Measurements from ENCODE around the gene PCMT1. TPM values are rescaled to one million over a fixed set of nuclear protein-coding genes. Genes with fewer than 3 reads are reported as not detected.

The PCMT1 gene
- total and polyA plus RNA-seq, 2 of the 13 experiments (the other 11 are each of a cell fraction or from before 2014, with no cell fraction given) = 112 to 169 TPM

DNA sequence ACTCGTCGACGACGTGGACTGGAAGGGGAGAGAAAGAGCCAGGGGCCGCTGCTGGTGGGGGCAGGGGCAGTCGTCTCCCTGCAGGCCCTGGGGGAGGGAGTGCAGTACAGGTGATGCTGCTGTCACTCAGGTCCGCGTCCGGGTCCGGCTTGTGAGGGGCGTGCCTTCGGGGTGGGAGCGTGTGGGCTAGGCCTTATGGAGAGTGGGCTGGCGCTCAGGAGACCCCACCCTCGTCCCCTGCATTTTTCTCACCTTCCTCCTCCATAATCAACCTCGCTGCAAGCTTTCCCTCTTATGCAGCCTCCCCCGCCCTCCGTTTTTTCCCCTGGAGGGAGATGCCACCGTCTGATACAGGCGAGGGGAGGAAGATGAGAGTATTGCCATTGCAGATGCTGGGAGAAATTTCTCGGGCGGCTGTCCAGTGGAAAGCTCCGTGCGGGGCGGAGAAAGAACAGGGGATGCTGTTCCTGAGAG lies 632 bp downstream of the PCMT1 start (continued):
- TF ChIP-seq ELF3 (CRISPR knock-in tag; IDR thresholded peaks at IDR 0.05) = no peak
- TF ChIP-seq HCFC1 (IDR thresholded peaks at IDR 0.05; ENCODE audit: low read depth, low read length) = no peak
- TF ChIP-seq TBL1XR1 (IDR thresholded peaks at IDR 0.05; ENCODE audit: borderline replicate concordance, low read length, partially characterized antibody) = no peak
- no peak for TF ChIP-seq EZH2 (conservative IDR thresholded peaks at IDR 0.05; ENCODE audit: low read depth, low read length)
- TF ChIP-seq CAMTA2 (CRISPR knock-in tag; IDR thresholded peaks at IDR 0.05; ENCODE audit: borderline replicate concordance) = no peak
- TF ChIP-seq, protein P1, sequence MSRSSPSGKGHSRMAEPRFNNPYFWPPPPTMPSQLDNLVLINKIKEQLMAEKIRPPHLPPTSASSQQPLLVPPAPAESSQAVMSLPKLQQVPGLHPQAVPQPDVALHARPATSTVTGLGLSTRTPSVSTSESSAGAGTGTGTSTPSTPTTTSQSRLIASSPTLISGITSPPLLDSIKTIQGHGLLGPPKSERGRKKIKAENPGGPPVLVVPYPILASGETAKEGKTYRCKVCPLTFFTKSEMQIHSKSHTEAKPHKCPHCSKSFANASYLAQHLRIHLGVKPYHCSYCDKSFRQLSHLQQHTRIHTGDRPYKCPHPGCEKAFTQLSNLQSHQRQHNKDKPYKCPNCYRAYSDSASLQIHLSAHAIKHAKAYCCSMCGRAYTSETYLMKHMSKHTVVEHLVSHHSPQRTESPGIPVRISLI (CRISPR knock-in tag; IDR thresholded peaks at IDR 0.05; ENCODE audit: borderline replicate concordance) = no peak
- TF ChIP-seq ZNF3 (CRISPR knock-in tag; IDR thresholded peaks at IDR 0.05) = no peak
- TF ChIP-seq BRD4 (CRISPR knock-in tag; IDR thresholded peaks at IDR 0.05) = no peak
- TF ChIP-seq, protein P2, sequence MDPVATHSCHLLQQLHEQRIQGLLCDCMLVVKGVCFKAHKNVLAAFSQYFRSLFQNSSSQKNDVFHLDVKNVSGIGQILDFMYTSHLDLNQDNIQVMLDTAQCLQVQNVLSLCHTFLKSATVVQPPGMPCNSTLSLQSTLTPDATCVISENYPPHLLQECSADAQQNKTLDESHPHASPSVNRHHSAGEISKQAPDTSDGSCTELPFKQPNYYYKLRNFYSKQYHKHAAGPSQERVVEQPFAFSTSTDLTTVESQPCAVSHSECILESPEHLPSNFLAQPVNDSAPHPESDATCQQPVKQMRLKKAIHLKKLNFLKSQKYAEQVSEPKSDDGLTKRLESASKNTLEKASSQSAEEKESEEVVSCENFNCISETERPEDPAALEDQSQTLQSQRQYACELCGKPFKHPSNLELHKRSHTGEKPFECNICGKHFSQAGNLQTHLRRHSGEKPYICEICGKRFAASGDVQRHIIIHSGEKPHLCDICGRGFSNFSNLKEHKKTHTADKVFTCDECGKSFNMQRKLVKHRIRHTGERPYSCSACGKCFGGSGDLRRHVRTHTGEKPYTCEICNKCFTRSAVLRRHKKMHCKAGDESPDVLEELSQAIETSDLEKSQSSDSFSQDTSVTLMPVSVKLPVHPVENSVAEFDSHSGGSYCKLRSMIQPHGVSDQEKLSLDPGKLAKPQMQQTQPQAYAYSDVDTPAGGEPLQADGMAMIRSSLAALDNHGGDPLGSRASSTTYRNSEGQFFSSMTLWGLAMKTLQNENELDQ (CRISPR knock-in tag; IDR thresholded peaks at IDR 0.05; ENCODE audit: borderline replicate concordance) = no peak
- no peak for TF ChIP-seq NCOA5 (CRISPR knock-in tag; IDR thresholded peaks at IDR 0.05)
- TF ChIP-seq RFX3 (CRISPR knock-in tag; IDR thresholded peaks at IDR 0.05) = no peak
- no peak for TF ChIP-seq RFX5 (IDR thresholded peaks at IDR 0.05; ENCODE audit: low read depth, low read length)
- TF ChIP-seq, protein P3, sequence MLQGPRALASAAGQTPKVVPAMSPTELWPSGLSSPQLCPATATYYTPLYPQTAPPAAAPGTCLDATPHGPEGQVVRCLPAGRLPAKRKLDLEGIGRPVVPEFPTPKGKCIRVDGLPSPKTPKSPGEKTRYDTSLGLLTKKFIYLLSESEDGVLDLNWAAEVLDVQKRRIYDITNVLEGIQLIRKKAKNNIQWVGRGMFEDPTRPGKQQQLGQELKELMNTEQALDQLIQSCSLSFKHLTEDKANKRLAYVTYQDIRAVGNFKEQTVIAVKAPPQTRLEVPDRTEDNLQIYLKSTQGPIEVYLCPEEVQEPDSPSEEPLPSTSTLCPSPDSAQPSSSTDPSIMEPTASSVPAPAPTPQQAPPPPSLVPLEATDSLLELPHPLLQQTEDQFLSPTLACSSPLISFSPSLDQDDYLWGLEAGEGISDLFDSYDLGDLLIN (CRISPR knock-in tag; IDR thresholded peaks at IDR 0.05; ENCODE audit: borderline replicate concordance) = no peak
- no peak for TF ChIP-seq ZNF879 (CRISPR knock-in tag; IDR thresholded peaks at IDR 0.05)
- no peak for TF ChIP-seq ZNF382 (CRISPR knock-in tag; IDR thresholded peaks at IDR 0.05; ENCODE audit: borderline replicate concordance)
- 0 out of 4 replicates have a peak, but pooled peaks of 1 of the 2 experiments have one; percentile 8 for TF ChIP-seq EP300 (IDR thresholded peaks at IDR 0.05; ENCODE audit: low read depth in 2 of 2, low read length in 2 of 2)
- no peak for TF ChIP-seq EP300 (CRISPR knock-in tag; IDR thresholded peaks at IDR 0.05; ENCODE audit: borderline replicate concordance)
- TF ChIP-seq, protein P4, sequence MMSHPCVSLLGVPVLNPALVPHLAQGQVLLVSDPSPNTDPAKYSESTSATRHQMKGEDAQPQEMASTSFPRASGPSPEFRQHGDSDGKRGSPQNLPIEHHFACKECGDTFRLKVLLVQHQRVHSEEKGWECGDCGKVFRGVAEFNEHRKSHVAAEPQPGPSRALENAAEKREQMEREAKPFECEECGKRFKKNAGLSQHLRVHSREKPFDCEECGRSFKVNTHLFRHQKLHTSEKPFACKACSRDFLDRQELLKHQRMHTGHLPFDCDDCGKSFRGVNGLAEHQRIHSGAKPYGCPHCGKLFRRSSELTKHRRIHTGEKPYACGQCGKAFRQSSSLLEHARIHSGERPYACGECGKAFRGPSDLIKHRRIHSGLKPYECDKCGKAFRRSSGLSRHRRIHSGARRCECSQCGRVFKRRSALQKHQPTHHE (CRISPR knock-in tag; IDR thresholded peaks at IDR 0.05; ENCODE audit: borderline replicate concordance) = no peak
- TF ChIP-seq ZNF570 (CRISPR knock-in tag; IDR thresholded peaks at IDR 0.05; ENCODE audit: borderline replicate concordance) = no peak
- TF ChIP-seq NBN (conservative IDR thresholded peaks at IDR 0.05) = no peak
- TF ChIP-seq, protein P5, sequence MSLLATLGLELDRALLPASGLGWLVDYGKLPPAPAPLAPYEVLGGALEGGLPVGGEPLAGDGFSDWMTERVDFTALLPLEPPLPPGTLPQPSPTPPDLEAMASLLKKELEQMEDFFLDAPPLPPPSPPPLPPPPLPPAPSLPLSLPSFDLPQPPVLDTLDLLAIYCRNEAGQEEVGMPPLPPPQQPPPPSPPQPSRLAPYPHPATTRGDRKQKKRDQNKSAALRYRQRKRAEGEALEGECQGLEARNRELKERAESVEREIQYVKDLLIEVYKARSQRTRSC (CRISPR knock-in tag; IDR thresholded peaks at IDR 0.05; ENCODE audit: low read depth) = no peak
- TF ChIP-seq RBM22 (optimal IDR thresholded peaks at IDR 0.05; ENCODE audit: low read length) = no peak
- no peak for TF ChIP-seq MED1 (CRISPR knock-in tag; IDR thresholded peaks at IDR 0.05)
- TF ChIP-seq, protein P6, sequence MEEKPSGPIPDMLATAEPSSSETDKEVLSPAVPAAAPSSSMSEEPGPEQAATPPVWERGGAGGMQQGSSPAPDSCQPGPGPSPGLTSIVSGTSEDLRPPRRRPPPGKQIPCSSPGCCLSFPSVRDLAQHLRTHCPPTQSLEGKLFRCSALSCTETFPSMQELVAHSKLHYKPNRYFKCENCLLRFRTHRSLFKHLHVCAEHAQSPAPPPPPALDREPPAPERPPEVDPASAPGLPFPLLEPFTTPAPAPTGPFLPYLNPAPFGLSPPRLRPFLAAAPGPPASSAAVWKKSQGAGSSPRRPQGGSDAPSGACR (CRISPR knock-in tag; IDR thresholded peaks at IDR 0.05) = no peak
- TF ChIP-seq SRY (CRISPR knock-in tag; IDR thresholded peaks at IDR 0.05) = no peak; the same call in 1 of the 2 replicates
